ENCODE results near the gene LSAMP.

LSAMP gene

DNA sequence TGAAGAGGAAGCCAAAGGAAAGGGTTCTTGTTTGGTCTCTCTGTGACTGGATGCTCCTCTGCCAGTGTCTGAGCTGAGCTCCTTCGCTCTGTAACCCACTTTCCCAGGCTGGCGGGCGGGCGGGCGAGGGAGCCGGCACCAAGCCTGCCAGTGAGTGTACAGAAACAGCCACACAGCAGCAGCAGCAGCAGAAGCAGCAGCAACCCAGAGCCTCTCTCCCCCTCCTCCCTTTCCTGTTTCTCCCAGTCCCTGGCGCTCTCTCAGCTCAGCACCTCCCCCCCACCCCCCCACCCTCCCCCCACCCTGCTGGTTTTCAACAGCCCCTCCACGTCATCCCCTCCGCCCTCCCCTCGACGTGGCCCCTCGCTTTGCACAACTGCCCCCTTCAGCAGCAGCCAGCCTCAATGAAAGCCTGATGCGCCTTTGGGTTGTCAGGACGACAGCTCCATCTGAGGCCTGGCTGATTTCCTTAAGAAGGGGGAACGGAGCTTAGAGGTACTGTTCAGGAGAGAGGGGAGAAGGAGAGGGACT, at the start of gene LSAMP:
TSS of gene LSAMP (minus strand) at position 177 of the 531 bp plus-strand sequence.
- no peak for DNase-seq

DNA sequence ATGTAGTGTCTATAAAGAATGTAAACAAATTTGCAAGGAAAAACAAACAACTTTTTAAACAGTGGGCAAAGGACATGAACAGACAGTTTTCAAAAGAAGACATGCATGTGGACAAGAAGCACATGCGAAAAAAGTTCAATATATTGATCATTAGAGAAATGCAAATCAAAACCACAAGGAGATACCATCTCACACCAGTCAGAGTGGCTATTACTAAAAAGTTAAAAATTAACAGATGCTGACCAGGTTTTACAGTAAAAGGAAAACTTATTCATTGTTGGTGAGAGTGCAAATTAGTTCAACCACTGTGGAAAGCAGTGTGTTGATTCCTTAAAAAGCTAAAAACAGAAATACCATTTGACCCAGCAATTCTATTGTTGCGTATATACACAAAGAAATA, 47.1 kb upstream of the LSAMP start:
- no peak for DNase-seq

DNA sequence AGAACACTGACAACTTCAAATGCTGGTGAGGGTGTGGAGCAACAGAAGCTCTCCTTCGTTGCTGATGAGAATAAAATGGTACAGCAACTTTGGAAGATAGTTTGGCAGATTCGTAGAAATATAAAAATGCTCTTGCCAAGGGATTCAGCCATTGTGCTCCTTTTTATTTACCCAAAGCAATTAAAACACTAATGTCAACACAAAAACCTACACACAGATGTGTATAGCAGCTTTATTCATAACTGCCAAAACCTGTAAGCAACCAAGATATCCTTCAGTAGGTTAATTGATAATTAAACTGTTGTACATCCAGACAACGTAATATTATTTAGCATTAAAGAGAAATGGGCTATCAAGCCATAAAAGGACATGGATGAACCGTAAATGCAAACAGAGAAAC, 37.8 kb upstream of the LSAMP start:
- no peak for DNase-seq

DNA sequence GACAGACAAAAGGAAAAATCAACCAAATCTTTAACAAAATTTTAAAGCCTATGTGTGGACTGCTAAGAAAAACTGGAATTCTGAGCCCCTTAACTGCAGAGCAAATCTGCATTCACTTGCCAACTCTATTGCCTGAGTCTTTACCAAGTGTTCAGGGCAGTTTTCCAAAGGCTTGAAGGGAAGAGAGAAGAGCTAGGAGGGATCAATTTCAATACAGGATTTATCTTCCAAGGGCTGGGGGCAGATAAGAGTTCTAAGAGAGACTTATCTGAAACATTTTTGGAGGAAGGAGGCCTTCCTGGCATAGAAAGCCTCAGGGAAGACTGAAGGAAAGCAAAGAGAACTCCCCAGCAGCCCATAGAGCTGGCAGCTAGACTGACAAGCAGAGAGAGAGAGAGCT, 31.4 kb upstream of the LSAMP start:
- DNase-seq, result no peak

DNA sequence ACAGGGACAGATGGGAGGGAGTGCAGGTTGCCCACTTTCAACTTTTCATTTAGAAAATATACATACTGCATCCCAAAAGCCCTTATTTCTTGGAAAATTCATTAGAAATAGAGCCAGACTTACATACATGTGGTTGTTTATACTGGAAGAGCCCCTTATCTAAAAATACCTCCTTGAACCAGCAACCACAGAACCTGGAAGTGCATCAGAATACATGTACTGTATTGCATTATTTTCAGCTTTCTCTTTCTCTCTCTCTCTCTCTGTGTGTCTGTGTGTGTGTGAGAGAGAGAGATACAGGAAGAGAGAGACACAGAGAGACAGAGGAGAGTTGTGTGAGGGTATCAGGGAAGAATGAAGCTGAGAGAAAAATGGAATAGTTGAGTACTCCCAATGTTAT, 29.5 kb upstream of the LSAMP start:
- no peak for DNase-seq

DNA sequence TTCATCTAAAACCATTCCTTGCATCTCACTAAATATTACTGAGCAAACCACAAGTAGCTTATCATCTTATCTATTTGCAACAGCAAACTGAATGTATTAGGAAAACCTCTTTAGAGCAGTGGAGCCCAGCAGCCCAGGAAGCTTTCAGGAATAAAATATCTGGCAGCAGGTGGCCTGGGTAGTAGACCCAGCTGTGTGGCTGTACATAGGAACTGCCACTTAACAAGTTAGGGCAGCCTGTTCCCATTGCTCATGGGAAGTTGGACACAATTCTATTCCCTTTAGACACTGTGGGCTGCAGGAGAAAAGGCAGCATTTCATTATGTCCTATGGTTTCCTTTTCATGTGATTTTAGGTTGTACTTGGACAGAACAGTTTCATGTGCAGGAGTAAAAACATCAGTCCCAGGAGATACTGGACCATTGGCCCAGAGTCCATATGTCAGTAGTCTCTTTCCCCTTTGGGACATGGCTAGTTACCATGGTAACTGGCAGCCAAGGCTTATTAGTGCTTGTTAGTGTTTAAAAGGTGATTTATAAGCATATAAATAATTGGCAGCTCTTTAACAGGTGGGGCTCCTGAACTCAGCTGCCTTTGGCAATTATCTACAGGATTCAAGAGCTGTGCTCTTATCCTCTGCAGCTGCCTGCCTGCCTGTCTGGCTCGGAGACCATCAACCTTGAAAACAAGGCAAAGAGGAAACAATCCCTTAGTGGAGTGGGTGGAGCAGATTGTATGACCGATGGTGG, 28.9 kb upstream of the LSAMP start:
- no peak for DNase-seq

DNA sequence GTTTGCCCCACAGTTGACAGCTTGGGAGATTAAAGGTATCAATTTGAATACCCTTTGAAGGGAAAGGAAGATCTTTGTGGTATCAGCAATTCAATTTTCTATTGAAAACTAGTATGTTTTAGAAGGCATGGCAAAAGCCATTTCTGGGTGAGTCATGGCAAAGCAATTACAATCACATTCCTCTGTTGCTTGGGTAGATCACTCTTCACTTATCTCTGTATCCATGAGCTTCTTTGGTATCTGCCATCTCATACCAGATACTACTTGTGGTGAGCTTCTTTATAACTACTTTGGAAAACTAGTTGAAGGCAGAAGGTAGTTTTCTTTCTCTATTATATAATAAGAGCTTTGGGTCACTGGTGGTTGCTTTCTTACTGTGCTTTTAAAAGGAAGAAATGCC, 28.3 kb upstream of the LSAMP start:
- no peak for DNase-seq

DNA sequence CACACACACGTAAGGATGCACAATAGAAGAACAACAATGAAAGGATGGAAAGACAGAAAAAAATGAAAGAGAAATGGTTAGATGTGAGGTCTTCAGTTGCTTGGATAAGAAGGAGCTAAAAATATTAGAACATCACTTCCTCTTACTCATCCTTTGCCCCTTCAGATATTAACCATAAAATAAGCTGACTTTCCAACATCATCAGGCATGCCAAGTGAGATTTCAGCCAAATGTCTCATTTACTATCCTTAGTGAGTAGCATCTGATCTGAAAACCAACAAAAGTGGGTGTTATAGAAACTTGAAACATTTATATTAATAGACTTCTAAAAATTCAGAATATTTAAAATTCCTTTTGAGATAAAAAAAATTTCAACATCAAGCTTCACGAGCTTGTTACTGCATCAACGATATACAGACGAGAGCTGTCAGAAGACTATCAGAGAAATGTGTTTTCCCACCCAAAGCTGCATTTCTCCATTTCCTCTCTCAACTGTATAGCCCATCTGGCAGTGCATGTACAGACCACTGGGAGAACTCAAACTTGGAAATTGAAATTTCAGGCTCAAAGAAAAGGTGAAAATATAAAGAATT, 25.4 kb upstream of the LSAMP start:
- DNase-seq, result no peak

DNA sequence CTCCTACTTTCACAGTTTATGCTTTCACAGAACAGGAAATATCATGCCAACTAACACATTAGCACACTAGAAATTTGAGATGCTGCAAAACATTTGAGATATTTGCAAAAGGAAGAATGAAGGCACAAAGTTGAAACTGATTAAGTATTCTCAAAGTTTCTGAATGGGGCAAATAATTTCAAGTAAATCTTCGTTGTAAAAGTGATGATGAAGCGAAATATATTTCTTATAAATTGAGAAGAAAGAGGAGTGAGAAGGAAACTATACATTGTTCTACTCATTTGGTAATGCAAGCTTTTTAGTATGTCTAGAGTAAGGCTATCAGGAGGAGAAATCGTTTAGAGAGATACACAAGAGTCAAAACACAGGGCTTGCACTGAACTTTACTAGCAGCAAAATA, 24.3 kb upstream of the LSAMP start:
- no peak for DNase-seq

DNA sequence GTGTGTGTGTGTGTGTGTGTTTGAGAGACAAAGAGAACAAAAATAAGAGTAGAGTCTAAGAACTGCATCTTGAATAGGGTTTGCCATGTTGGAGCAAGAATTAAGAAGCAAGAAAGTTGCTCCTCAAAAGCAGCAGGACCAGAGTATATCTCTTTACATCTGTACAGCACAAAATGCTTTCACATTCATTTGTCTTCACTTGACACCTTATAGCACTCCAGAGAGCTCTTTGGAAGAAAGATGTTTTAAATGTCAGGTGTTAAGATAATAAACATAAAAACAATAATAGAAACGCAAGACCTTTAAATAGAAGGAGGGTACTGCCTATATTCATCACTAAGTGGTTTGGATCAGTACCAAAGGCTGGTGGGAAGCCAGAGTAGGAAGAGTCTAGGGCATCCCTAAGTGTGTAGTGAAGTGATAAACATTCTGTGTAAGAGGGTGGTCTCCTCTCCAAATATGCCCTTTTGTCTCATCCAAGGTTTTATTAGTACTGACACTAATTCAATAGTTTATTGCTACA, 19.1 kb upstream of the LSAMP start:
- no peak for DNase-seq

DNA sequence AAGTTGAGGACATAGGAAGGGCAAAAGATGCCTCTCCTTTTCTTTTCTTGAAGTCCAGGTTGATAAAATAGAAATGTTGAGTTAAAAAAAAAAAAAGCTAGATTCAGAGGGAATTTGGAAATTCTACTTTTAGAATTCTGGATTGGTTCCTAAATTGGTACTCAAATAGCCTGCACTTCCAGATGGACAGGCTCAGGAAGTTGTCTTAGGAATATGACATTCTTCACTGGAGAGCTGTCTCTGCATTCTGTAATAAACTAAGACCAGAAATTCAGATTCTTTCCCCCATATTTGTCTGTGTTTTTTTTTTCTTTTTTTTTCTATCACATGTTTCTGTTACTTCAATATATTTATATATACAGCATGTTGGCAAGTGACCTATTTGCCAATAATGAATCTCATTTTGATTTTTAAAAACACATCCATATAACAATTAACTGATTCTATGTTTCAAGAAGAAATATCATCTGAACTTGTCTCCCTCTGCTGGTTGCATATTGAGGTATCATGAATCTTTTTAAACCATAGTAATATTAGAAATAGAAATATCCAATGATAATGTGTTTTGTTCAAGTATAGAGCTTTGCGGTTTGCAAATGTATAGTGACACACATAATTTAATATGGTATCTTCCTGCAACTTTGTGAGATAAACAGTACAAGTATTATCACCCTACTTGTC, 8.5 kb upstream of the LSAMP start:
- no peak for DNase-seq

DNA sequence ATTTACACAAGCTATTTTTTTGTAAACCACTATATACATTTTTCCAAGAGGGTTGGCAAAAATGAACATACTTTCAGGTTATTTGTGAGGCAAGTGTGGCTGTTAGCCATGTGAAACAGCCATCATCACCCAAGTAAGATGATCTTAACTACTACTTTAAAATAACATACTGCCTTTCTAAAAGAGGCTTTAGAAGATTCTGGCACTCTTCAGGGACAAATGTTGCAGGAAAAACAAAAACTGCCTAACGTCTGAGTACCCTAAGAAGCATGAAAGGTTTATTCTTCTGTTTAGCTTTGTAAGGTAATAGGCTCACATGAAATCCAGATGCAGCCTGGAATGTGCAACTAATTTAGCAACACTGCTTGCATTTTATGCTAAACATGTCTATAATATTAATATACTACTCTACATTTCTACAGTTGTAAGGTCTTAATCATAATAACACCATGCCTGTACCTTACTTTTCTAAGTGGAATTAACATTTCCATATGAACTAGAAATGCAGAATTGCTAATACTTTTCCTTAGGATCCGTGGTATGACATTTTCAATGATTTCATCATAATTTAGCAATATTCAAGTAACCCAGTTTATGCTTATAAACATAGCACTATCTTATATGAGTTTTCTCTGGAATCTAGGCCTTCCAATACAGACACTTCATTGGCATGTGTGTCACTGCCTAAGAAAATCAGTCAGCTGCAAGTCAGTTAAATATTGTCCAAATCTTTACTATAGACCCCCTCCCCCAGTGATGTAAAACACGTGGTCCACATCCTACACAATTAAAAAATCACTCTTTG, 4.5 kb upstream of the LSAMP start:
- no peak for DNase-seq

DNA sequence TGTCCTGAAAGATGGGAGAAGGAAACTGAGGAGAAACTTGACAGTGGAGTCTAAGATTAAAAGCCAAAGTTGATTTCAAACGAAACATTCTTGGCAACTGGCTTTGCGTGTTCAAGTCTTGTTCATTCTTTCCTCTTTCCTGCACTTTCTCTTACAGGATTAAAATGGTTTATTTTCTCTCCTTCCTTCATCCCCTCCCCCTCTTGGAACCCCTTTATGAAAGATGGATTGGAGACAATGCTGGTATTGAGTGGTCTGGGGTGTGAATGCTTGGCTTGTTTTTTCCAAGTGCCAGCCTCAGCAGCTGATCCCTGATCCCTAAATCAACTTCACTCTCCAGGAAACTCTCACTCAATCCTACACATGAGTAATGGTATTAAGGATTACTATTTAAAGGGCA, 703 bp upstream of the LSAMP start:
- no peak for DNase-seq

DNA sequence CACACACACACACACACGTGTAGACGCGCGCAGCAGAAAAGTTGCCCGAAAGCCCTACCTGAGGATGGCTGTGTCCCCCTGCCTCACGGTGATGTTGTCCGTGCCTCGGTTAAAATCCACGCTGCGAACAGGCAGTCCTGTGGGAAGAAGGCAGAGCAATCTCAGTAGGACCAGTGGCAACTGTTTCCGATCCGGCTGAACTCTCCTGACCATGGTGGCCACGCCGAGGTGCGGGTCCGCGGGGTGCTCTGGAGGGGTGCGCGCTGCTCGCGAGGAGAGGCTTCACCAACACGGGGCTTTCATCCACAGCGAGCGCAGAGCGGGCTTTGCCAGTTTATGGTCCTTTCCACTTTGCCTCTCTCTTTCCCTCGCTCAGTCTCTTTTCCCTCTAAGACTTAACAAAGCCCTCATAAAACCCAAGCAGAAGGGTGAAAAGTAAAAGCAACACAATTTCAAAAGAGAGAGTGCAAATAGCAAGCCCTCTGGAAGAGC, 422 bp downstream of the LSAMP start:
- DNase-seq, result no peak

DNA sequence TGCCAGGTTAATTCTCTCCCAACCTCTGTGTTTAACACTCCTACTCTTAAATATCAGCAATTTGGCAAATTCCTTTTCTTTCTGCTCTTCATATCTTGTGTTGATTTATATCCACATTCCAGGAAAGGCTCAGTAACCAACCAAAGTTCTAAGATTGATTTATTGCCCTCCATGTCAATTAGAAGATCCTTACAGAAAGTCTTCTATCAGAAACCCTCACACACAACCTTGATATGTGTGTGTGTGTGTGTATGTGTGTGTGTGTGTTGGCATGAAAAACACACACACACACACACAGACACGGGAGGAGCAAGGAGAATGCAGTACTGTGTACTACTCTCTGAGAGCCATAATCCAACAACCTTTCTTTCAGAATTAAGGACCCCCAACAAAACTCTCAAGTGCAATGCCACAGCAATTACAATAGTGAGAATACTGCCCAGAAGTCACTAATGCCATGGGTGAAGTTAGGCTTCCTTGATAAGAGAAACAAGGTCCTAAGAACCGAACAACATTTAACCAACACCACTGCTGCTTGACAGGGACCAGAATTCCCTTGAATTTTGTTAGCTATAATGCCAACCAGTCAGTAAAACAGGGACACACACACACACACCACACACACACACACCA, 1.1 kb downstream of the LSAMP start:
- DNase-seq, result no peak

DNA sequence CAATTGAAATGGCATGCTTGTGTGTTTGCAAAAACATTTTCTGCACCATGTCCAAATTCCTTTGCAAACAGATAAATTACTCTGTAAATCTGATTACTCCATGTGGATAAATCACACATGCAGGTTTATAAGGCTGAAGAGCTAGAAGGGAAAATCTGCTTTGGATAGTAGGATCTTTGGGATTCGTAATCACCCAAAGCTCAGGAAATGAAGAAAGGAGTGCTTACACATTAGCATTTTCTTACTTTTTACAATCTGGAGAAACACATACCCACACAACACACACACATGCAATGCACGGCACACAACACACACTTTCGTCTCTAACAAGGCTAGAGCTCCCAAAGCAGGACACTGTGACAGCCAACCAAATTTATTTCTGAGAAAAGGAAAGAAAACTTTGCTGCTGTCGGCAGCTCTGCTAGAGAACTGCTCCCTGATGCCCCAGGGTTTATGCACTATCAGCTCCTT, 2.1 kb downstream of the LSAMP start:
- no peak for DNase-seq

DNA sequence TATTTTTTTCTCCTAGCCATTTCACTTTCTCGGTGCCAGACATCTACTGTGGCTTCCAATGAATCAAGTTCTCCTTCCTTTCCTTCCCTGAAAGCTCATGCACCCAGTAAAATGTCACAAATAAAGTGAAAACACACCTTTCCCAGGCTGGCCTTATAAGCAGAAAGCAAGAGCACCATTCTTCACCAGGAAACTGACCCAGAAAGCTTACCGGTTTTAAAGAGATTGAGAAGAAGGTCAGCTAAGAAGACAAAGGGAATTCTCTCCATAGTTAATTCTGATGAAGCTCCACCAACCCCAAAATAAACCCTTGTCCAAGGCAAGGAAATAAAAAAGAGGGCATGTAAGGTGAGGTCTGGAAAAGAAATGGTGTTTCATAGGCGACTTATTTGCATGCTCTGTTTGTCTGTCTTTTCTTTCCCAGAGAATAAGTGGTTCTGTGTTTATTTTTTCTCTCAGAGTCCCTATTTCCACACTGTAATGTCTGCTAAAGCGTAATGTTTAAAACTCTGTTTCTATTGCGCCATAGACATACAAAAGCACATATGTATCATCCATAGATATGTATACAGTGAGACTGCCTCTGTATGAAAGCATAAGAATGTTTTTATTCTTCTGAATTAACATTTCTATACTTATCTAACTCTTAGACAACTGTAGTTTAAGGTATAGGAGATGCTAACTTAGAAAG, 2.8 kb downstream of the LSAMP start:
- no peak for DNase-seq

DNA sequence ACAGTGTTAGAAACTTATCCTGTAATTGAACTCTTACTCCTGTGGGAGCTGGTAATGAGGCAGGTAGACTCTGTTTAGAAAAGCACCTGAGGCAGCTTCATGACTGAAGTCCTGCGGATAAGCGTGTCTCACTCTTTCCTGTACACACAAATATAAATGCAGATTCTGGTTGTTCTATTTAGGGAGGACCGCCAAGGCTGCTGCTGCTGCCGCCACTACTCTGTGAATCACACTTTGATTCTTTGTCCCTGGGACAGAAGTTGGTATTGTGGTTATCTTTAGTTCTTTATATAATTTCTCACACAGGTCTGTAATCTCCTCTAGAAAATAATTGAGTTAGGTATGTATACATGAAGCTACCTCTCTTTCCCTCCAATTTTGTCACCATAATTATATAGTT, 3.6 kb downstream of the LSAMP start:
- DNase-seq, result no peak

DNA sequence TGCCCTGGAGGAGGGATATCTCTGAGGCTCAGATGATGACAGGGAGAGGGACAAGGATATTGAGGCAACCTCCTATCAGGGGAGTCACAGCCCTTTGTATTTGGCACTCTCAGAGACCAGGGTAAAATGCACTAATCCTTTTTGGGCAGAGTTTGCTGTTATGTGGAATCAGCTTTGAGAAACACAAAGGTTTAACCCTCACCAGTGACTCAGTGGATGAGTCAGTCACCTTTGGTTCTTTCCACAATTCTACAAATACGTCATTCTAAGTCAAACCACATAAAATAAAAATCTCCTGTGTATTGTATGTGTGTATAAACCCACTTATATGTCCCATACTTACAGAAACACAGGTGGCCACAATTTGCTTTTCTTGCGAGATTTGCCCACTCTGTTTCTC, 5.1 kb downstream of the LSAMP start:
- DNase-seq, result no peak

DNA sequence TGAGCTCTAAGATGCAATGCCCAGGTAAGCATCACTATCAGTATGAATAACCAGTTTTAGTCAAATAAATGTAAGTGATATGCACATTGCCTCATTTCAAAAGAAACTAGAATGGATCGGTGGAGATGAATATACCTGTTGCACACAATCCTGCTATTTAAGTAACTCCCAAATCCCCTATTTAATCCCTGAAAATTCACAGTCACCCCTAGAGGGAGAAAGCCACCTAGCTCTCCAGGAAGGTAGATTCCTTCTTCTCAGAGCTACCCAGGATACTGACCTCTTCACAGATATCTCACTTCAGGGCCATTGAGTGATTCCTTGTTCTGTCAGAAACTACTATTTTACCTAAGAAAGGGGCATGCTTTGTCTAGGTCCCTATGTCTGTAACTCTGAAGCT, 11.7 kb downstream of the LSAMP start:
- no peak for DNase-seq

DNA sequence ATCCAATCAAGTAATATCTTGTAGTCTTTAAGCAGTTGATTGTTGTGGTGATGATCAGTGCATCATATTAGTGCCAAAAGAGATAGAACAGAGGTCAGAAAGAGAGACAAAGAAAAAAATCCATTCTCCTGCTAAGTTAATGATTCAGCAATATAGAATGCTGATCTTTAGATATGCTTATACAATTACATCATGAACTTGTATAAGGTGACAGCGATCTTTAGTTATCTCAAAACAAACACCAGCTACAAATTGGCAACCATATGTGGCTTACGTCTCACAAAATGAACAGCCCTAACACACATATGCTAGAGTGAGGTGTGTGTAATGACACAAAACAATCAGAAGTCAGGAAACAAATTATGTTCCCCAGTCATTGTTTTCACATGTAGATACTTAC, 12.5 kb downstream of the LSAMP start:
- DNase-seq, result no peak

All from activated T-cell treated with anti-CD3 and anti-CD28 coated beads, Interleukin-2, amount 50 U/mL, for 1 hour (primary cell).